ENCODE results near the gene NXPH3. TPM values are rescaled to one million over a fixed set of nuclear protein-coding genes. Genes with fewer than 3 reads are reported as not detected.

The NXPH3 gene
- total and polyA plus RNA-seq, 2 of the 13 experiments (the other 11 are each of a cell fraction or from before 2014, with no cell fraction given) = 0.04 to 0.58 TPM

GRCh38 chr17:49612726-49613125, 37.1 kb downstream of the NXPH3 start:
- WGBS (ENCODE audit: low lambda C conversion rate) = 92% methylated on average over 1 of the region's 1 CpG
- Histone ChIP-seq H3K4me1 (ENCODE audit: insufficient read depth, low read length) (peaks cover 18% of the 10 kb centered on the region), H3K27me3 (ENCODE audit: control insufficient read depth in 1 of 2, insufficient read depth in 2 of 2, low read length in 2 of 2) (no peaks in the 10 kb centered on the region), H2AFZ (ENCODE audit: low read length) (no peak overlapping the region), H3K36me3 (replicated peaks in 1 of 2; ENCODE audit: control insufficient read depth in 1 of 2, insufficient read depth in 2 of 2, low read length in 2 of 2) (peaks cover 15 to 63% of the 10 kb centered on the region in 2 experiments), H3K27ac (ENCODE audit: extremely low read length, insufficient read depth, low read length) (no peak overlapping the region), H3K4me2 (ENCODE audit: low read depth, low read length) (no peak overlapping the region), H3K9me3 (ENCODE audit: low read length) (no peaks in the 10 kb centered on the region), H4K20me1 (ENCODE audit: insufficient read depth, low read length) (no peaks in the 10 kb centered on the region), H3K4me3 (replicated peaks in 1 of 3; ENCODE audit: insufficient read depth in 1 of 3, low read depth in 2 of 3, low read length in 3 of 3) (no peak overlapping the region), H3K9ac (ENCODE audit: insufficient read depth, low read depth, low read length) (no peak overlapping the region), H3K79me2 (ENCODE audit: insufficient read depth, low read length) (no peaks in the 10 kb centered on the region)
- POLR2A ChIA-PET = no interaction called here
- no peak for FAIRE-seq
- no peak for ATAC-seq
- CTCF ChIA-PET (ENCODE audit: low intra/inter-chr PET ratio, low total read pairs) = no interaction called here
- no TSS peak for BruUV-seq (replicated peaks)
- TF ChIP-seq GLMP (CRISPR knock-in tag; IDR thresholded peaks at IDR 0.05; ENCODE audit: borderline replicate concordance) = no peak
- no peak for TF ChIP-seq ZBTB7A (CRISPR knock-in tag; IDR thresholded peaks at IDR 0.05)
- no peak for TF ChIP-seq NFYC (CRISPR knock-in tag; IDR thresholded peaks at IDR 0.05)
- no peak for TF ChIP-seq FOXO4 (CRISPR knock-in tag; conservative IDR thresholded peaks at IDR 0.05)
- TF ChIP-seq HINFP (CRISPR knock-in tag; IDR thresholded peaks at IDR 0.05; ENCODE audit: low read depth) = no peak
- no peak for TF ChIP-seq FOXM1 (CRISPR knock-in tag; IDR thresholded peaks at IDR 0.05)
- intact Hi-C loops (cut with micrococcal nuclease; ENCODE audit: unreplicated experiment) (no loop called here), in situ Hi-C loops (cut with HindIII; ENCODE audit: extremely low pct_ligation_motif_present, low pct_unique_long_range_greater_than_20kb) (no loop called here)
- DNase-seq (ENCODE audit: low spot score) = no peak

Data from HepG2 (cell line).